IMR-90 (cell line): Measurements from ENCODE around the gene DUSP6.

Source experiments
- MAFK ChIP-seq: IDR thresholded peaks from 2 replicates; pipeline ENCODE4 v1.6.1; 2012; ENCODE audit warnings: low read depth, low read length, improper control_type of control experiment
- POLR2A ChIP-seq: IDR thresholded peaks from 2 replicates; pipeline ENCODE4 v1.6.1; 2012; ENCODE audit warnings: mild to moderate bottlenecking, low read depth, low read length
- TF ChIP-seq, protein P1 (sequence below): conservative IDR thresholded peaks from 2 replicates; pipeline ENCODE4 v1.5.1; 2012; ENCODE audit warnings: mild to moderate bottlenecking, low read depth, low read length, improper control_type of control experiment
- TF ChIP-seq, protein P2 (sequence below): fragments of 150-350 bp; IDR thresholded peaks from 2 replicates; pipeline ENCODE4 v1.6.1; 2017; ENCODE audit warnings: mild to moderate bottlenecking, antibody characterized with exemption, low read length, low read depth

DNA sequence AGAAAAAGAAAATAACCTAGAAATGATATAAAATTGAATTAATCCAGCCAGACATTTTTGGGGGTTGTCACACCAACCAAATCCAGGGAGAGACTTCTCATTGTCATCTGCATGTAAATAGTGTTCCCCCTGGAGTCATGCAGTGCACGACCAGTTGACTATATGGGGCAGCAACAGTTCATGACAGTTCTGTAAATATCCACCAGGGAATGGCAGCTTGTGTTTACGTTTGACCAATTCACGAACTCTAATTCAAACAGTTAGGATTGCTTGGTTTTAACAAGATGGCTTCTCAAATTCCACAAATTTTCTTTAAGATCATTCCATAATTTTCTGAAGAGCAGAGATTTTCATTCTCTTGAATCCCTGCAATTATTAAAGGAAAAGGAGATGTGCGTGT, 43.4 kb upstream of the DUSP6 start:
- TF ChIP-seq, protein P1, sequence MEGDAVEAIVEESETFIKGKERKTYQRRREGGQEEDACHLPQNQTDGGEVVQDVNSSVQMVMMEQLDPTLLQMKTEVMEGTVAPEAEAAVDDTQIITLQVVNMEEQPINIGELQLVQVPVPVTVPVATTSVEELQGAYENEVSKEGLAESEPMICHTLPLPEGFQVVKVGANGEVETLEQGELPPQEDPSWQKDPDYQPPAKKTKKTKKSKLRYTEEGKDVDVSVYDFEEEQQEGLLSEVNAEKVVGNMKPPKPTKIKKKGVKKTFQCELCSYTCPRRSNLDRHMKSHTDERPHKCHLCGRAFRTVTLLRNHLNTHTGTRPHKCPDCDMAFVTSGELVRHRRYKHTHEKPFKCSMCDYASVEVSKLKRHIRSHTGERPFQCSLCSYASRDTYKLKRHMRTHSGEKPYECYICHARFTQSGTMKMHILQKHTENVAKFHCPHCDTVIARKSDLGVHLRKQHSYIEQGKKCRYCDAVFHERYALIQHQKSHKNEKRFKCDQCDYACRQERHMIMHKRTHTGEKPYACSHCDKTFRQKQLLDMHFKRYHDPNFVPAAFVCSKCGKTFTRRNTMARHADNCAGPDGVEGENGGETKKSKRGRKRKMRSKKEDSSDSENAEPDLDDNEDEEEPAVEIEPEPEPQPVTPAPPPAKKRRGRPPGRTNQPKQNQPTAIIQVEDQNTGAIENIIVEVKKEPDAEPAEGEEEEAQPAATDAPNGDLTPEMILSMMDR: no peak
- TF ChIP-seq, protein P2, sequence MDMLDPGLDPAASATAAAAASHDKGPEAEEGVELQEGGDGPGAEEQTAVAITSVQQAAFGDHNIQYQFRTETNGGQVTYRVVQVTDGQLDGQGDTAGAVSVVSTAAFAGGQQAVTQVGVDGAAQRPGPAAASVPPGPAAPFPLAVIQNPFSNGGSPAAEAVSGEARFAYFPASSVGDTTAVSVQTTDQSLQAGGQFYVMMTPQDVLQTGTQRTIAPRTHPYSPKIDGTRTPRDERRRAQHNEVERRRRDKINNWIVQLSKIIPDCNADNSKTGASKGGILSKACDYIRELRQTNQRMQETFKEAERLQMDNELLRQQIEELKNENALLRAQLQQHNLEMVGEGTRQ: no peak
- TF ChIP-seq POLR2A (no peak), MAFK (no peak)
